NCI-H187 treated with DMSO at 0.1 percent for 48 hours (cell line): ENCODE measurements around the gene RPGR.

Source experiments
- DNase-seq: peaks from one replicate; lab custom pipeline; 2025; lab: John Stamatoyannopoulos, UW

The RPGR gene

DNA sequence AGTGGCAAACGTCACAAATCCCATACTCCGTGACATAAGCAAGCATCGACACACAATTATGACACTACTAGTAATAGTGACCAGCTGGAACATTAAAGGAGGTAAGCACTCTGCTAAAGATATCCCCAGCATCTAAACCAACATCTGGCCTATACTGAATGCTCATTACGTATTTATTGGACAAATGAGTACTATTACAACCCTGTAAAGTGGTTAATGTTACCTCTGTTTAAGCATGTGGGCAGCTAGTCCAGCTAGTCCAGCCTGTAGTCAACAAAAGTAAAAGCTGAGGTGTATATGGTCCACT, 419 bp upstream of the RPGR start:
- DNase-seq: no peak

DNA sequence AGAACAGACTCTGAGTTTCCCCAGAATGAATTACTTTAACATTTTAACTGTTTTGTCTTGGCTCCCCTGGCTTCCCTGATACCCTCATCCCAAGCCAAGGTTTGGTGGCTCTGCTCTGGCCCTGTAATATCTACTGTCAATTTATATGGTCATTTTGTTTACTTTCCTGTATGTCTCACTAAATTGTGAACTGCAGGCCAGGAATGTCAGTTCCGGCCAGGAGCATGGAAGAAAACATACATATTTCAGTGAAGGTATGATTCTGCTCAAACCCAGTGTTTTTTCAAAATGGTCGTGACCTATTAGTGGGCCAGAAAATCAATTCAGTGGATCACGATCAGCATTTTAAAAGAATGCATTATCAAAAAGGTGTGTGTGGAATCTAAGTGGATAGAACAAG, 1.2 kb downstream of the RPGR start:
- no peak for DNase-seq

DNA sequence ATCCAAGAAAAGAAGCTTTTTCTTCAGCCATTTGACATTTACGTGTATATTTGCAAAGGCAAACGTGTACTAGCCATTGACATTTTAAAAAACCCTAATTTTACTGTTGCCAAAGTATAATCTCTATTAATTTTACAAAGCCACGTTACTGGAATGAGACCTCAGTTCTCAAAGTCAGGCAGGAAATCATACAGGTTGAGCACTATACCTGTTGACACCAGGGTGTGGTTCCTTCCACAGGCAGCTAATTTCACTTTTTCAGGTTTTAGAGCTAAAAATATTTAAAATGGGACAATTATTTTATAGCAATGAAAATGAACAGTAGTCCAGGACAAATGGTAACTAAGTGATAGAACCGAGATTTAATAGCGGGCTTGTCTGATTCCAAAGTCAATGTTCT, 6.5 kb downstream of the RPGR start:
- DNase-seq: no peak

DNA sequence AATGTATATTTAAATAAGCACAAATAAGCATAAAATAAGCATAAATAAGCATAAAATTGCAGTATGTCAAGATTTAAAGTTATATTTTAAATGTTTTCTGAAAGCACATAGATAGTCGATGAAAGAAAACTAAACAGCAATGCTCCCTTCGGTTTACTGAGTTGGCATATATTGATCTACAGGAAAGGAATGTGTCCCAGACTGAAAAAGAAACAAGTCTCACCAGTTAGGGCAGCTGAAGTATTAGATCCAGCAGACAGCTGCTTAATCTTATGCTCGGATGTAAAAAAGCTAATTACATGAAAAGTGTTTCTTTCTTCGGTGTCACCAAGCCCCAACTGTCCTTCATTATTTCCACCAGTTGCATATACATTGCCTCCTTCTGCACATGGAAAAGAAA, 8.7 kb downstream of the RPGR start:
- no peak for DNase-seq

DNA sequence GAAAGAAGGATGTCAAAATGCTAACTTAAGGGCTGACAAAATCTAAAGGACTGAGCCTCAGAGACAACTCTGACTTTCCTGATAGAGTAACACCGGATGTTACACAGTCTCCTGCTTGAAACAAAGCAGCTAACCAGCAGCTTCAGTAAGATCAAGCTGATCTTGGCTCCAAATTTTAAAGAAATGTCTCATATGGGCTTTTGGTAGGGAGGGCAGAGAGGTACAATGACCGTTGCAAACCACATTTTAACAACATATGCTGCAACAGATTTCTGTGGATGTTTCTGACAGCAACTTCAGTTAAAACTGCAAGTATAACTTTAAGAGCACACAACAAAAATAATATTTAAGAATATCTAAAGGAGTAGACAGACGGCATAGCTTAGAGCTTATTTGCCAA, 9.1 kb downstream of the RPGR start:
- no peak for DNase-seq

DNA sequence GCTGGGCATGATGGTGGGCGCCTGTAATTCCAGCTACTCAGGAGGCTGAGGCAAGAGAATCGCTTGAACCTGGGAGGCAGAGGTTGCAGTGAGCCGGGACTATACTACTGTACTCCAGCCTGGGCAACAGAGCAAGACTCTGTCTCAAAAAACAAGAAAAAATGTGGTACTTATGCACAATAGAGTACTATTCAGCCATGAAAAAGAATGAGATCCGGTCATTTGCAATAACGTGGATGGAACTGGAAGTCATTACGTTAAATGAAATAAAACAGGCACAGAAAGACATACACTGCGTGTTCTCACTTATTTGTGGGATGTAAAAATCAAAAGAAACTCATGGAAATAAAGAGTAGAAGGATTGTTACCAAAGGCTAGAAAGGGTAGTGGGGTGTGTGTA, 12.1 kb downstream of the RPGR start:
- DNase-seq: no peak

DNA sequence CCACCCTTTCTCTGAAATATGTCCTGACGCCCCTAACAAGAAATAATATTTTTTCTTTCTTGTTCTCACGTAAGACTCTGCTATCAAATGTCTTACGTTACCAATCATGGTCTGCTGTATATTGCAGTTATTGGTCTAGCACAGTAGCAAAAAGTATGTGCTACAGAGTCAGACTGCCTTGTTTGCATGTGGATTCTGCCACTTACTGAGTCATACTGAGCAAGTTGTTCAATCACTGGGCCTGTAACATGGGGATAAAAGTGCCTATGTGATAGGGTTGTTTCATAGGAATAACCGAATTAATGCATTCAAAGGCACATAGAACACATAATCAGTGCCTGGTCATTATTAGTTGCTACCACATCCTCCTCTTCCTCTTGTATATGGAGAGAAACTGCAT, 14.1 kb downstream of the RPGR start:
- no peak for DNase-seq

DNA sequence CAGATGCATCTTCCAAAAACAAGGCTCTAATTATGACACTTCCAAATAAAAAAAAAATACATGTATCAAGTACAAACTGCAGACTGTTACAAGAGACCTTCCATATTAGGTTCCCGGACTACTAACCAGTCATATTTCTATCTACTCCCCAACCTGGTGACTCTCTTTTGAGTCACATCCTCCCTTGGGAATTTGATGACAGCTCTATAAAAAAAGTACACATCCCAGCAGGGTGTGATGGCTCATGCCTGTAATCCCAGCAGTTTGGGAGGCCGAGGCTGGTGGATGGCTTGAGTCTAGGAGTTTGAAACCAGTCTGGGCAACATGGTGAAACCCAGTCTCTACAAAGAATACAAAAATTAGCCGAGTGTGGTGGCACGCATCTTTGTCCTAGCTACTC, 14.9 kb downstream of the RPGR start:
- DNase-seq: no peak

DNA sequence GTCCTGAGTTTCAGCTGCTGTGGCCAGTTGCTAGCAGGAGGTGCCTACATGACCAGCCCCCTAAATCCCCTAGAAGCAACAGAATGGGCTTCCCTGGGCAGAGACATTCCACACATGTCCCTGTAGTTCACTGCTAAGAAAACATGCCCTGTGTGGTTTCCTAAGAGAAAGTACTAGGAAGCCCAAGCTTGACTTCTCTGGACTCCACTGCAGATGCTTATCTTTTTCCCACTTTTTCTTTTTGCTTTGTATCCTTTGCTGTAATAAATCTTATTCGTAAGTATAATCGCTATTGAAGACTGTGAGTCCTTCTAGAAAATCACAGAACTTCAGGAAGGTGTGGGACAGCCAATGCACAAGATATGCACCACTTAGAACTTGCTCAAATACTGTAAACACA, 15.6 kb downstream of the RPGR start:
- DNase-seq: no peak

DNA sequence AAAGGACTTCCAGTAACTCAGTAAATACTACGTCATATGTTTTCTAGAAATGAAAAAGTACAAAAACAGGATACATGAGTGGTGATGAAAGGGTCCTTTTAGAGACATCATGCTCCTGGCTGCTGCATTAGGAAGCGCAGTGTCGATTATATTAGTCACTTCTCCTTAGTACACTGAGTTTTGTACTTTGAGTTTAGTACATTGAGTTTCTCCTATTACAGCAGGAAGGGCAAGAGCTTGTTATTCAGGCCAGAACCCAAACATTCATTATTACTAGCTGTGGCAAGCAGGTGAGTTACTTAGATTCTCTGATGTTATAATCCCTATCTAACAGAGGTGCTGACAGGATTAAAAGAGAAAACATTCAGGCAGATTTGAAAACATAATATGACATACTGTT, 21.3 kb downstream of the RPGR start:
- no peak for DNase-seq

DNA sequence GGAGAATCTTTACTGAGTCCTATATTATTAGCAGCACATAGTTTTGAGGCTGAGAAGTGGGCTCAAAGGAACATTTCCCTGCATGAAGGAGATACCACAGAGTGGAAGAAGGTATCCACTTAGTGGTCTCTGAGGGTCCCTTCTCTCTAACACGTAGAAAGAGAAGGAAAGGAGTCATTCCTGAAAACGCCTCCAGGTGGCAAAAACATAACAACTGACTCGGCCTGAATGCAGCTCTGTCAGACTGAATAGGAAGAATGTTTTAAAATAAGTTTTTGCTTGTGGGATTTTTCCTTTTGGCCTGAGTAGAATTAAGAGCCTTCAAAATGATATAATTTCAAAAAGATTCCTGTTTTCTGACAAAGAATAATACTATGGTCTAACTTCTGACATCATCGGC, 23.3 kb downstream of the RPGR start:
- DNase-seq: no peak

DNA sequence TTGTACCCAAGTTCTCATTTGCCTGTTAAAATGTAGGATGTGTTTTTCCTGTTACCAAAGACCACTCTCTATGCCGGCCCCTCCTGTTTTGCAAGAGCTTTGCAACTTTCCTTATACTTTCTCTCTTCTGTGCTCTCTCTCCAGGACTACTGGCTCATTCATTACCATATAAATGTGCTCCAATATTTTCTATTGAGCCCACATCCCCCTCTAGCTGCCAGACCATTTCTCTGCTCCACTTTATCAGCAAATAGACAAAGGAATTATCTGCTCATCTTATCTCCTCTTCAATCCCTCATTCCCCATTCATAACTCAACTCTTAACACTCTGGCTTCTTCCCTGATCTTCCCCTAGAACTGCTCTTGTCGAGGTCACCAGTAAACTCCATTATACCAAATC, 33.6 kb downstream of the RPGR start:
- DNase-seq: no peak

DNA sequence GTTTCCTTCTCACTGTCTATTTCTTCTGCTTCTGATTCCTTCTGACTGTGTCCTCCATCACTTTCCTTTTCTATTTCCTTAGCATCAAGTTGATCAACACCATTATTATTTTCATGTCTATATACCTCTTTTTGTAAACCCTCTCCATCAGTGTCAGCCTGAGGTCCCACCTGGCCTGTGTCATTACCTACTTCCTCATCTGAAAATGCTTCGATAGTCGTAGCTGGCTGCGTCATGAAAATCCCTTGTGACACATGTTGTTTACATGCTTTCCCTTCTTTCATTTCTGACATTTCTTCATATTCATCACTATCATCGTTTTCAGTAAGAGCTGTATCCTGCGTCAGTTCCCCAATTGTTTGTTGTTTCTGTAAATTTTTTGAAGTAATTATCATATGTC, 39.6 kb downstream of the RPGR start:
- no peak for DNase-seq

DNA sequence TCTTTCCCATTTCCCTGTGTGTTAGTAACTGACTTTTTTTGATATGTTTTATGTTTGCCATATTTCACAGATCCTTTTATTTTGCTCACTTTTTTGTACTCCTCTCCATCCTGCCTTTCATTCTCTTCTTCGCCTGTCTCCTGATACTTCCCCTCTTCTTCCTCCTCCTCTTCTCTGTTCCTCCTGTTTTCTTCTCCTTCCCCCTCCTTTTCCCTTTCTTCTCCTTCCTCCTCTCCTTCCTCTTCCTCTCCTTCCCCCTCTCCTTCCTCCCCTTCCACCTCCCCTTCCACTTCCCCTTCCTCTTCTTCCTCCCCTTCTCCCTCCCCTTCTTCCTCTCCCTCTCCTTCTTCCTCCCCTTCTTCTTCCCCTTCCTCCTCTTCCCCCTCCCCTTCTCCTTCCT, 41.7 kb downstream of the RPGR start:
- DNase-seq: no peak

DNA sequence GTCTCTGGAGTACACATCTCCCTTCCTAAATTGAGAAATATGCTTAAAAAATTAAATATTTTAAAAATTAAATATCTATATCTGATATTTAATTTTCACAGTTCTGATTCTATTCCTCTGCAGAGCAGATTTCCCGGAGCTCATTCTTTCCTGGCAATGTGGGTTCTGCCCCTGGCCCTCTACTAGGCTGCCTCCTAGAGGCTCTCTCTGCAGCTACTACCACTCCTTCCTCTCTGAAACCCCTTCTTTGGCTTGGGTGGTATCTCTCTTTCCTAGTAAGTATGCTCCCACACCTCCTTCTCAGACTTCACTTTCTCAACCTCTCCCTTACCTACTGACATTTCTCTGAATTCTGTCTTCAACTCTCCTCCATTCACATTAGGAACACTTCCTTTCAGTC, 45.3 kb downstream of the RPGR start:
- no peak for DNase-seq

DNA sequence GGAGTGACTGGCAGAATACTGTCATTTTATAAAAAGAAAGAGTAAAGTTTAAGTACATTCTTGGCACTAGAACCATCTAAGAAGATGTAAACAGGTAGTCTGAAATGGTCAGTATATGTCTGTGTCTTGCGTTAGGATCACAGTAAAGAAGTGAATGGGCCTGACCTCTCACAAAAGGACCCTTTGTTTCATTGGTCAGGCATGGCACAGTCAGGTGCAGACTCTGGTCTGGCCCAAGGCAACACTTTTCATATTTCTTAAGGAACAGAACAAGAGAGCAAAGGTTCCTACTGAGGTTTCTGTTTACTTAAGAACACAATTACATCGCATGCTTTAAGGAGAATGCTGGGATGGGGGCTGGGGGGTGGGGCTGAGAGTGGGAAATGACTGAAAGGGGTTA, 48.1 kb downstream of the RPGR start:
- DNase-seq: no peak

DNA sequence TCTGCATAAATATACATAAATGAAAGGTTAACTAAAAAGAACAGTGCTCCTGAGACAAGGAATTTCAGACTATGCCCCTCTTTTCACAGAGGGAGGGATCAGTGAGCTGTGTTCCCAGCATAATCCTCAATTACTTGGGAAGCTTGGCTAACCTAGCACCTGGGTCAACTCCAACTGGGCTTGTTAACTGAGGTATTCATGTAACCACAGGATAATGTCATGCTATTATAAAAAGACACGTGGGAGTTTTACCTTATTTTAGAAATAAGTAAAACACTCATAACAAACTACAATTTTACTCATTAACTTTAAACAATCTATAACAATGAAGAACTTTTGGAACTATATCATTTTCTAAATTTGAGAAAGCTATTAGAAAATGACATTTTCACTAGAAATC, 48.6 kb downstream of the RPGR start:
- DNase-seq: no peak

DNA sequence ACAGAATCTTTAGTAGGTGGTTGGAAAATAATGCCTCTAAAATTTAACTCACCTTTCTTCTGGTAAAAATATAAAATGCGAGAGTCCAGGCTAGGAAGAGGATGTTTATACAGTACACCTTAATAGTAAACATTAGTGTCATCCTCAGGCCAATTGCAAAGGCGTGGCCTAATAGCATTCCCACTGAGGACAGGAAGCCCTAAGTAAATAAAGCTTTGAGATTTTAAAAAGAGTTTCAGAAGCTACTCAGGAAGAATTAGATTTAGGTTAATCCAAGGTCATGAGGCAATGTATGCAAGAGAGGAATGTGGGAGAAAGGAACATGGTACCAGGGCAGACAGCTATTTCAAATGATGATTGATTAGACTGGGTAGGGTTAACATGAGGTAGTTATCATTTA, 49.5 kb downstream of the RPGR start:
- DNase-seq: no peak

DNA sequence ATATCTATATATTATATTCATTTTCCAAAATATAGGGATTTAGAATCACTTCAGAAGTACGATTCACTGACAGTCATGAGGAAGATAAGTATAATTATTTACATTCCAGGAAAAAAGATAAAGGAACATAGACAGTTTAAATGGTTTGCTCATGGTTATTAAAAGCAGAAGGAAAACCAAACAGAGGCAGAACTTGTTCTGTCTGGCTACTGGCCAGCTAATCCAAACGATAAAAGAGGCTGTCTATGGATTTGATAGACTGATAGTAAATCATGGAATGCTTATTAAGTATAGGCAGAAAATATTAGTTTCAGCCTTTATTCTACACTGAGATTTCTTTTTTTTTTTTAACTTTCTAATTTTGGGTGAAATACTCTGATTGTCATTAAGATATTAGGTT, 50.2 kb downstream of the RPGR start:
- no peak for DNase-seq

DNA sequence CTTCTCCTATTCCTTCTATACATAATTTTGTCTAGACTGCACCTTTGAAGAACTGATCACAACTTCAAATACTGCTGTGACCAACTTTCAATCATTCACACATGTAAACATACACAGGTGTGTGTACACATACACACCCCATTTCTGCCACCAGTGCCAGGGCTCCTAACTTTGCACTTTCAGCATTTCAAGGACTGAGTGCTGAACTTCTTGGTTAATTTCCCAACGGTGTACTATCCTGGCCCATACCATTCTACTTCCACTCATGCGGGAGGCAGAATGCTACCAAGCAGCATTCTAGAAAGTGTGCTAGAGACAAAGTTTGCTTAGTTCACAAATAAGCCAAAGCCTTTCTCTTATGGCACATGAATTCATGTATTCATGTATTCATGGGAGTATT, 51.2 kb downstream of the RPGR start:
- DNase-seq: no peak

DNA sequence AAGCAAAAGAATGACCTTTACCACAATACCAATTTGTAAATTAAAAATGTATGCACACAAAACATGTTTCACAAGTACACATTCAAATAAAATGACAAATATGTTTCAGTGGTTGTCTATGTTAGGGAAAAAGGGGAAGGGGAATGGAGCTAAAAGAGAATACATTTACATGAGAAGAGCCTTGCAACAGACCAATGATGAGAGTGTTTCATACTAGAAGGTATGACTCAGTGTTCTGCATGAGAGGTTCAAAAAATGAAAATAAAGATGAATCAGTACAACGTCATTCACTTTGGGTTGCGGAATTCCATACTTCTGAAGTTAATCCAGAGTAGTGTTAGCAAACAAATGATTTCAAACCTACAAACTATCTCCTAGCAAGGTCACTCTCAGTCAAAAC, 51.7 kb downstream of the RPGR start:
- DNase-seq: no peak

DNA sequence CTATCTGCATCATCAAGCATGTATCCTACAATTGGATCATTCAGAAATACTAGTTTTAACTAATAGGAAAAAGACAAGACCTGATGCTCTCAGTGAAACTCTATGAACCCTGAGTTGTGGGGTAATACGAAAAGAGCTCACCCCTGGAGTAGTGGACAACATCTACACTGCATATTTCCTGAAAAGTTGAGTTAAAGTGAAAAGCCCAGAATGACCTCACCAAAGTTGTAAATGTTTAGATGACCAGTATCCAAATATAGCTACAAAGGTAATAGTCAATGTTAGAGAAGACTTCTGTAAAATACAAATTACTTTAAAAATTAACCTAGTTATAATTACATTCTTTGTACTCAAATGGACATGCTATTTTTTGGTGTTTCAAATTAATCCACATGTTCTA, 53.9 kb downstream of the RPGR start:
- DNase-seq: no peak

DNA sequence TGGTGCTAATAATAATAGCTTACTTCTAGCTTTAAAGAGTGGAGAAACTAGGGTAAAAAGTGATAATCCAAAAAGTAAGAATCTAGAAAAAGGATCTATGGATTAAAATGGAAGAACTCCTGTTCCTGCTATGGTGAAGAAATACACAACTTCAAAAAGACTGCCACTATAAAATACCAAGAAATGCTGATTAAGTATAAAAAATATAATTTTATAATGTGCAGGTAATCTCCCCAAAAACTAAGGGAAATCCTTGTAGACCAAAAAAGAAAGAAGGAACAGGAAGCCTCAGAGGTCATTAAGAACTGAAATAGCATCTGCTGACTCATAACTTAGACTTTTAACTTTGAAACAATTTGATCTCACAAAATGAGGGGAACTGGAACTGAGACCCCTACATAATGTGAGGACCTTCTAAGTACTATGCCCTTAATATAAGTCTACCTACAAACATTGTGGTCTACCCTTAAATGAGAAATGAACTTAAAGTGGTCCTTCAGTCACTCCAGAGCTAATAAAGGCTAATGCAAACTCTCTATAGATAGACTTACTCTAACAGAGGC, 56.1 kb downstream of the RPGR start:
- DNase-seq: no peak

DNA sequence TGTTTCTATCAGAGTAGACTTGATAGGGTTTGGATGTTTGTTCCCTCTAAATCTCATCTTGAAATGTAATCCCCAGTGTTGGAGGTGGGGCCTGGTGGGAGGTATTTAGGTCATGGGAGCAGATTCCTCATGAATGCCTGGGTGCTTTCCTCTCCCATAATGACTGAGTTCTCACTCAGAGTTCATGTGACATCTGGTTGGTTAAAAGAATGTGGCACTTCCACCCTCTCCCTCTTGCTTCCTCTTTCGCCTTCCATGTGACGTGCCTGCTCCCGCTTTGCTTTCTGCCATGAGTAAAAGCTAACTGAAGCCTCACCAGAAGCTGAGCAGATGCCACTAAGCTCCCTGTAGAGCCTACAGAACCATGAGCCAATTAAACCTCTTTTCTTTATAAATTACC, 59.3 kb downstream of the RPGR start:
- DNase-seq: no peak
